ENCODE results near the gene FAM234B. TPM values are rescaled to one million over a fixed set of nuclear protein-coding genes. Genes with fewer than 3 reads are reported as not detected.

FAM234B gene
- total RNA-seq, 1 experiment from 2014 or later = 11.4 TPM

DNA sequence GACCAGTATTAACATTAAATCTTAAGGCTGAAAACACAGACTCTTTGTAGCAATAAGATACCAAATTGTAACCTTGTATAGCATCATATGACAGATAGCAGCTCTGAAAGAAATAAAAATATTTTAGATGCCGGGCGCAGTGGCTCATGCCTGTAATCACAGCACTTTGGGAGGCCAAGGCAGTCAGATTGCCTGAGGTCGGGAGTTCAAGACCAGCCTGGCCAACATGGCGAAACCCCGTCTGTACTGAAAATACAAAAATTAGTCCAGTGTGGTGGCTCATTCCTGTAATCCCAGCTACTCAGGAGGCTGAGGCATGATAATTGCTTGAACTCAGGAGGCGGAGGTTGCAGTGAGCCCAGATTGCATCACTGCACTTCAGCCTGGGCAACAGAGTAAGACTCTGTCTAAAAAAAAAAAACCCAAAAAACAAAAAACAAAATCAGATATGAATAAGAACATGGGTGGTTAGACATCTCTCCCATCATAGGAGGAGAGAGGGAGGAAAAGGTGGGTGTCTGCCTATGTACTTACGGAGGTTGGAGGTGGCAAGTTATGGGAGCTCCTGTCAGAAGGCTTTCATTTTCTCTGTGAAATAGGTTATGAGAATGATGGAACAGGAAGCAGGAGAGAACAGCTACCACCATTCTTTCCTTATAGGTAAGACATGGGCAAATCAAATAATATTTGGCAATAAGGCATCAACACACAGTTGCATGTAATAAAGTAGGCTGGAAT, 36.5 kb upstream of the FAM234B start:
- BruUV-seq (replicated peaks) = no TSS peak
- H3K27me3 Mint-ChIP-seq (ENCODE audit: insufficient read depth, unreplicated experiment) = peaks cover 5% of the 10 kb centered on the region
- no peak overlapping the region for H3K27ac Mint-ChIP-seq (ENCODE audit: unreplicated experiment)
- Histone ChIP-seq H3K9me3 (no peaks in the 10 kb centered on the region), H3K36me3 (ENCODE audit: control insufficient read depth, insufficient read depth, low read length) (no peaks in the 10 kb centered on the region), H3K4me3 (ENCODE audit: low read depth, low read length) (no peak overlapping the region), H3K4me1 (no peaks in the 10 kb centered on the region), H3K27me3 (replicated peaks; ENCODE audit: control insufficient read depth, insufficient read depth, low read length) (no peaks in the 10 kb centered on the region)
- ChIA-PET POLR2A (interaction anchor here (0.6 kb wide), 1 partner anchor 197 kb away, joined by 3 read pairs; no protein-coding TSS in a partner anchor), CTCF (interaction anchor here (0.7 kb wide), 1 partner anchor 92 kb away, joined by 5 read pairs; no protein-coding TSS in a partner anchor)
- H3K4me3 Mint-ChIP-seq (ENCODE audit: unreplicated experiment) = no peak overlapping the region
- H3K36me3 Mint-ChIP-seq (ENCODE audit: insufficient read depth, unreplicated experiment) = no peaks in the 10 kb centered on the region
- H3K4me1 Mint-ChIP-seq (ENCODE audit: low read depth, unreplicated experiment) = no peaks in the 10 kb centered on the region
- DNase-seq = no peak
- no peak for TF ChIP-seq CTCF (IDR thresholded peaks at IDR 0.05; ENCODE audit: insufficient read depth in 1 of 2, low read depth in 1 of 2, low read length in 1 of 2, severe bottlenecking in 1 of 2, unreplicated experiment in 1 of 2)
- no peaks in the 10 kb centered on the region for H3K9me3 Mint-ChIP-seq (ENCODE audit: unreplicated experiment)
- intact Hi-C loops (cut with micrococcal nuclease; ENCODE audit: unreplicated experiment) = no loop called here

- ChIA-PET CTCF (no interaction called here), POLR2A (no interaction called here)
- H3K27me3 ChIP-seq (replicated peaks; ENCODE audit: control insufficient read depth, insufficient read depth, low read length) = no peaks in the 10 kb centered on the region
- H3K4me3 Mint-ChIP-seq (ENCODE audit: unreplicated experiment) = no peak overlapping the region
- H3K4me3 ChIP-seq (ENCODE audit: low read depth, low read length) = no peak overlapping the region
- H3K27me3 Mint-ChIP-seq (ENCODE audit: insufficient read depth, unreplicated experiment) = peaks cover 5% of the 10 kb centered on the region
- H3K36me3 Mint-ChIP-seq (ENCODE audit: insufficient read depth, unreplicated experiment) = no peaks in the 10 kb centered on the region
- no TSS peak for BruUV-seq (replicated peaks)
- H3K9me3 ChIP-seq = no peaks in the 10 kb centered on the region
- H3K9me3 Mint-ChIP-seq (ENCODE audit: unreplicated experiment) = no peaks in the 10 kb centered on the region
- H3K4me1 Mint-ChIP-seq (ENCODE audit: low read depth, unreplicated experiment) = no peaks in the 10 kb centered on the region
- TF ChIP-seq CTCF (IDR thresholded peaks at IDR 0.05; ENCODE audit: insufficient read depth in 1 of 2, low read depth in 1 of 2, low read length in 1 of 2, severe bottlenecking in 1 of 2, unreplicated experiment in 1 of 2) = no peak
- H3K4me1 ChIP-seq = no peaks in the 10 kb centered on the region
- no peaks in the 10 kb centered on the region for H3K36me3 ChIP-seq (ENCODE audit: control insufficient read depth, insufficient read depth, low read length)
- intact Hi-C loops (cut with micrococcal nuclease; ENCODE audit: unreplicated experiment) = no loop called here
- H3K27ac Mint-ChIP-seq (ENCODE audit: unreplicated experiment) = no peak overlapping the region
- no peak for DNase-seq
These were observed 35.3 kb upstream of the FAM234B start for GRCh38 chr12:13008741-13009380.

- Histone ChIP-seq H3K9me3 (no peaks in the 10 kb centered on the region), H3K36me3 (ENCODE audit: control insufficient read depth, insufficient read depth, low read length) (no peaks in the 10 kb centered on the region), H3K4me3 (ENCODE audit: low read depth, low read length) (no peak overlapping the region), H3K27me3 (replicated peaks; ENCODE audit: control insufficient read depth, insufficient read depth, low read length) (no peaks in the 10 kb centered on the region), H3K4me1 (no peaks in the 10 kb centered on the region)
- POLR2A ChIA-PET = no interaction called here
- Mint-ChIP-seq H3K4me1 (ENCODE audit: low read depth, unreplicated experiment) (no peaks in the 10 kb centered on the region), H3K27me3 (ENCODE audit: insufficient read depth, unreplicated experiment) (peaks cover 12% of the 10 kb centered on the region), H3K4me3 (ENCODE audit: unreplicated experiment) (no peak overlapping the region), H3K27ac (ENCODE audit: unreplicated experiment) (no peak overlapping the region), H3K36me3 (ENCODE audit: insufficient read depth, unreplicated experiment) (no peaks in the 10 kb centered on the region), H3K9me3 (ENCODE audit: unreplicated experiment) (no peaks in the 10 kb centered on the region)
- intact Hi-C loops (cut with micrococcal nuclease; ENCODE audit: unreplicated experiment) = no loop called here
- no peak for TF ChIP-seq CTCF (IDR thresholded peaks at IDR 0.05; ENCODE audit: insufficient read depth in 1 of 2, low read depth in 1 of 2, low read length in 1 of 2, severe bottlenecking in 1 of 2, unreplicated experiment in 1 of 2)
- CTCF ChIA-PET = no interaction called here
- no peak for DNase-seq
- no TSS peak for BruUV-seq (replicated peaks)
These were observed 33.1 kb upstream of the FAM234B start for GRCh38 chr12:13011098-13011497.

Measured in Caco-2 (cell line).